H1 (cell line): ENCODE results near the gene STH. TPM values are rescaled to one million over a fixed set of nuclear protein-coding genes. Genes with fewer than 3 reads are reported as not detected.

Experiments used
- CTCF ChIA-PET: fragments of 300-600 bp; sonication (Branson Sonifier 250); formaldehyde crosslinking; loops from one replicate; lab custom pipeline; 2021; ENCODE audit not compliant: partially characterized antibody; lab: Charles Lee
- POLR2A ChIA-PET: fragments of 300-600 bp; sonication (Branson Sonifier 250); formaldehyde crosslinking; loops from one replicate; lab custom pipeline; 2021; ENCODE audit warnings: inconsistent platforms; ENCODE audit not compliant: partially characterized antibody; lab: Charles Lee
- DNase-seq, 2 experiments: peaks; one replicate each; pipeline versions ENCODE4 v3.0.0 to v3.0.0-alpha.2; 2010 to 2022; ENCODE audit warnings: low spot score in 2 of 2, low read depth in 1 of 2, mixed read lengths in 1 of 2
- FAIRE-seq: peaks from 2 replicates; lab custom pipeline; 2011; peaks lifted over from hg19 to GRCh38; lab: Jason Lieb, UNC
- H2AFZ ChIP-seq: 2 replicates; pipeline ENCODE4 v1.8.1; 2012; ENCODE audit warnings: low read length, inconsistent platforms
- H2AK5ac ChIP-seq: 2 replicates; pipeline ENCODE4 v1.6.1; 2013; ENCODE audit warnings: low read depth, low read length
- H2BK120ac ChIP-seq: replicated peaks from 2 replicates; pipeline ENCODE3; 2013; ENCODE audit warnings: low read depth, low read length, inconsistent platforms
- H2BK12ac ChIP-seq: 2 replicates; pipeline ENCODE4 v1.6.1; 2013; ENCODE audit warnings: low read depth, low read length
- H2BK15ac ChIP-seq: 2 replicates; pipeline ENCODE4 v1.6.1; 2013; ENCODE audit warnings: low read length
- H2BK20ac ChIP-seq: 2 replicates; pipeline ENCODE4 v1.6.1; 2013; ENCODE audit warnings: low read length
- H2BK5ac ChIP-seq: 2 replicates; pipeline ENCODE4 v1.6.1; 2013; ENCODE audit warnings: low read depth, low read length
- H3K14ac ChIP-seq: 2 replicates; pipeline ENCODE4 v1.6.1; 2013; ENCODE audit warnings: inconsistent platforms; ENCODE audit not compliant: insufficient read length
- H3K18ac ChIP-seq: 2 replicates; pipeline ENCODE4 v1.6.1; 2013; ENCODE audit warnings: low read length; ENCODE audit errors: extremely low read depth
- H3K23ac ChIP-seq: 2 replicates; pipeline ENCODE4 v1.6.1; 2013; ENCODE audit warnings: inconsistent platforms; ENCODE audit not compliant: insufficient read length
- H3K23me2 ChIP-seq: 2 replicates; pipeline ENCODE4 v1.6.1; 2013; ENCODE audit warnings: low read depth, low read length
- H3K27ac ChIP-seq: 2 replicates; pipeline ENCODE4 v1.6.1; 2011; ENCODE audit warnings: low read depth, low read length, inconsistent platforms
- H3K27me3 ChIP-seq, 4 experiments: replicated peaks in 1 of 4; 1 replicate in 1 of 4; 2 replicates in 3 of 4; pipeline versions ENCODE4 v1.6.1 to v1.8.1; 2011 to 2013; ENCODE audit warnings: low read length in 3 of 4, mild to moderate bottlenecking in 3 of 4, inconsistent platforms in 2 of 4, mixed read lengths in 2 of 4, moderate library complexity in 1 of 4; ENCODE audit not compliant: control insufficient read depth in 3 of 4, insufficient read depth in 3 of 4; ENCODE audit errors: extremely low read depth in 1 of 4
- H3K36me3 ChIP-seq, 4 experiments: 2 replicates each; pipeline versions ENCODE4 v1.6.1 to v1.8.1; 2011 to 2013; ENCODE audit warnings: mild to moderate bottlenecking in 4 of 4, low read length in 3 of 4, moderate library complexity in 2 of 4, control low read depth in 1 of 4, inconsistent platforms in 1 of 4; ENCODE audit not compliant: insufficient read depth in 4 of 4, control insufficient read depth in 2 of 4
- H3K4ac ChIP-seq: replicated peaks from 2 replicates; pipeline ENCODE3; 2013; ENCODE audit warnings: low read length, low read depth, mixed read lengths, inconsistent platforms; ENCODE audit not compliant: insufficient read length
- H3K4me1 ChIP-seq, 4 experiments: replicated peaks in 1 of 4; 1 replicate in 1 of 4; 2 replicates in 3 of 4; pipeline versions ENCODE4 v1.6.1 to v1.8.1; 2011 to 2013; ENCODE audit warnings: low read length in 3 of 4, inconsistent platforms in 2 of 4, mixed read lengths in 1 of 4; ENCODE audit not compliant: insufficient read depth in 4 of 4, control insufficient read depth in 3 of 4
- H3K4me2 ChIP-seq, 2 experiments: 2 replicates each; pipeline versions ENCODE4 v1.6.1 to v1.8.1; 2011 to 2013; ENCODE audit warnings: low read depth in 2 of 2, low read length in 2 of 2, control low read depth in 1 of 2, inconsistent platforms in 1 of 2, mild to moderate bottlenecking in 1 of 2; ENCODE audit not compliant: insufficient read depth in 1 of 2
- H3K4me3 ChIP-seq, 4 experiments: fragments of 200-600, 300-600 bp in 1 of 4; sonication (generic), shearing (Covaris generic), sonication (Bioruptor Twin) in 1 of 4; 2 replicates each; pipeline versions ENCODE4 v1.5.1 to v1.8.1; 2011 to 2016; ENCODE audit warnings: low read length in 4 of 4, low read depth in 3 of 4, control low read depth in 2 of 4, inconsistent platforms in 2 of 4, mild to moderate bottlenecking in 2 of 4, mixed read lengths in 1 of 4, moderate library complexity in 1 of 4; ENCODE audit not compliant: insufficient read depth in 2 of 4; ENCODE audit errors: extremely low read depth in 1 of 4
- H3K56ac ChIP-seq: replicated peaks from 2 replicates; pipeline ENCODE3; 2013; ENCODE audit warnings: low read depth, mild to moderate bottlenecking, mixed read lengths, low read length, inconsistent platforms; ENCODE audit not compliant: insufficient read length
- H3K79me1 ChIP-seq: 2 replicates; pipeline ENCODE4 v1.6.1; 2013; ENCODE audit warnings: low read depth, low read length, control low read depth
- H3K79me2 ChIP-seq, 2 experiments: 2 replicates each; pipeline versions ENCODE4 v1.6.1 to v1.8.1; 2012 to 2013; ENCODE audit warnings: low read length in 2 of 2, mild to moderate bottlenecking in 2 of 2, inconsistent platforms in 1 of 2; ENCODE audit not compliant: insufficient read depth in 2 of 2, control insufficient read depth in 1 of 2
- H3K9ac ChIP-seq, 4 experiments: replicated peaks in 1 of 4; 1 replicate in 1 of 4; 2 replicates in 3 of 4; pipeline versions ENCODE4 v1.6.1 to v1.8.1; 2011 to 2013; ENCODE audit warnings: low read depth in 3 of 4, low read length in 3 of 4, control low read depth in 2 of 4, mild to moderate bottlenecking in 2 of 4, moderate library complexity in 2 of 4, inconsistent platforms in 1 of 4; ENCODE audit errors: extremely low read depth in 1 of 4
- H3K9me3 ChIP-seq, 2 experiments: 2 replicates each; pipeline versions ENCODE4 v1.6.1 to v1.8.1; 2012 to 2013; ENCODE audit warnings: mild to moderate bottlenecking in 2 of 2, moderate library complexity in 2 of 2, control low read depth in 1 of 2, inconsistent platforms in 1 of 2, low read depth in 1 of 2, low read length in 1 of 2, mixed read lengths in 1 of 2; ENCODE audit not compliant: insufficient read depth in 2 of 2
- H4K20me1 ChIP-seq, 2 experiments: replicated peaks in 1 of 2; 2 replicates each; pipeline versions ENCODE3 to v1.8.1; 2011 to 2013; ENCODE audit warnings: inconsistent platforms in 2 of 2, low read length in 2 of 2, mild to moderate bottlenecking in 1 of 2; ENCODE audit not compliant: insufficient read depth in 2 of 2, control insufficient read depth in 1 of 2
- H4K5ac ChIP-seq: 2 replicates; pipeline ENCODE4 v1.6.1; 2013; ENCODE audit warnings: low read length, low read depth, mixed read lengths, inconsistent platforms; ENCODE audit not compliant: insufficient read length
- H4K8ac ChIP-seq: 2 replicates; pipeline ENCODE4 v1.8.0; 2013; ENCODE audit warnings: mild to moderate bottlenecking, moderate library complexity, low read length, inconsistent platforms; ENCODE audit not compliant: insufficient read depth; ENCODE audit errors: extremely low read depth
- H4K91ac ChIP-seq: replicated peaks from 2 replicates; pipeline ENCODE3; 2013; ENCODE audit warnings: low read length, mixed read lengths, inconsistent platforms; ENCODE audit not compliant: insufficient read length
- BRCA1 ChIP-seq: IDR thresholded peaks from 2 replicates; pipeline ENCODE4 v1.6.1; 2012; ENCODE audit warnings: low read depth, low read length, improper control_type of control experiment
- CBX8 ChIP-seq: fragments of 300-800, 300-1000 bp; sonication (generic); IDR thresholded peaks from 2 replicates; pipeline ENCODE4 v1.7.1; 2016; ENCODE audit warnings: low read depth, low read length, borderline replicate concordance
- CEBPB ChIP-seq: IDR thresholded peaks from 2 replicates; pipeline ENCODE4 v1.6.1; 2012; ENCODE audit warnings: low read depth, low read length
- CREB1 ChIP-seq: IDR thresholded peaks from 2 replicates; pipeline ENCODE4 v1.6.1; 2012; ENCODE audit warnings: inconsistent platforms
- JUN ChIP-seq: IDR thresholded peaks from 2 replicates; pipeline ENCODE4 v1.6.1; 2011; ENCODE audit warnings: low read depth, mild to moderate bottlenecking, improper control_type of control experiment, low read length
- KDM4A ChIP-seq: IDR thresholded peaks from one replicate; pipeline ENCODE4 v1.7.1; 2012; ENCODE audit warnings: low read depth, mild to moderate bottlenecking, moderate library complexity, low read length, inconsistent platforms; ENCODE audit not compliant: severe bottlenecking
- POLR2A ChIP-seq, 2 experiments: IDR thresholded peaks; 1 replicate in 1 of 2; 2 replicates in 1 of 2; pipeline ENCODE4 v1.6.1; 2011; ENCODE audit warnings: low read depth in 2 of 2, low read length in 2 of 2, mild to moderate bottlenecking in 2 of 2; ENCODE audit errors: control extremely low read depth in 1 of 2
- POLR2AphosphoS5 ChIP-seq: IDR thresholded peaks from 2 replicates; pipeline ENCODE4 v1.6.1; 2011; ENCODE audit warnings: low read depth, low read length
- RBBP5 ChIP-seq: IDR thresholded peaks from 2 replicates; pipeline ENCODE4 v1.7.1; 2012; ENCODE audit warnings: low read depth, mild to moderate bottlenecking, inconsistent platforms, low read length, moderate library complexity, borderline replicate concordance
- RXRA ChIP-seq: IDR thresholded peaks from 2 replicates; pipeline ENCODE4 v1.6.1; 2011; ENCODE audit warnings: low read depth, mild to moderate bottlenecking, low read length, moderate library complexity; ENCODE audit not compliant: insufficient read depth
- SIN3A ChIP-seq, 2 experiments: IDR thresholded peaks in 1 of 2; conservative IDR thresholded peaks in 1 of 2; 2 replicates each; pipeline ENCODE4 v1.6.1; 2011 to 2012; ENCODE audit warnings: low read length in 2 of 2, improper control_type of control experiment in 1 of 2, low read depth in 1 of 2, mild to moderate bottlenecking in 1 of 2
- TAF7 ChIP-seq: optimal IDR thresholded peaks from 2 replicates; pipeline ENCODE3; 2011; ENCODE audit warnings: low read depth, mild to moderate bottlenecking, inconsistent platforms, low read length, moderate library complexity, borderline replicate concordance
- TBP ChIP-seq: IDR thresholded peaks from 2 replicates; pipeline ENCODE4 v1.6.1; 2011; ENCODE audit warnings: low read depth, low read length, improper control_type of control experiment
- TEAD4 ChIP-seq: IDR thresholded peaks from 2 replicates; pipeline ENCODE4 v1.6.1; 2012; ENCODE audit warnings: low read depth, low read length, inconsistent platforms, mixed read lengths
- WGBS, 2 experiments: shearing (Covaris generic) in 1 of 2; methylation state at CpG; one replicate each; pipeline versions ENCODE4 v1.1.6 to v1.1.7; 2013 to 2015; ENCODE audit warnings: low lambda C conversion rate in 2 of 2, mixed read lengths in 2 of 2, inconsistent platforms in 1 of 2, low coverage in 1 of 2, missing lambda C conversion rate in 1 of 2; ENCODE audit not compliant: insufficient replicate concordance in 2 of 2, insufficient coverage in 1 of 2, insufficient read length in 1 of 2; ENCODE audit errors: extremely low coverage in 1 of 2, missing lambda C conversion rate in 1 of 2; 5-methylcytosine and 5-hydroxymethylcytosine counted together
- polyA plus RNA-seq, 7 experiments: library from polyadenylated mRNA; depleted of rRNA in 3 of 7; stranded (reverse) in 5 of 7; unstranded in 2 of 7; fragments of >200 nt in 5 of 7; fragments of 200-250 nt in 2 of 7; gene quantifications; 1 replicate in 5 of 7; 2 replicates in 1 of 7; 4 replicates in 1 of 7; pipeline versions ENCODE4 v1.2.1 to v1.2.3, GENCODE V29; 2011 to 2013; ENCODE audit warnings: missing spikeins in 2 of 7, mixed read lengths in 2 of 7
- total RNA-seq: library from RNA; stranded (reverse); fragmentation: NEBNext Ultra II Directional; extraction: Animal tissue kit (Norgen Biotek cat#: 25700); gene quantifications from 2 replicates; pipeline ENCODE4 v1.2.1, GENCODE V29; 2021
- TF ChIP-seq, protein P1 (sequence below): IDR thresholded peaks from 2 replicates; pipeline ENCODE4 v1.6.1; 2011; ENCODE audit warnings: low read length, improper control_type of control experiment

STH gene
- total and polyA plus RNA-seq, 2 of the 8 experiments (the other 6 are each of a cell fraction or from before 2014, with no cell fraction given) = not detected

DNA sequence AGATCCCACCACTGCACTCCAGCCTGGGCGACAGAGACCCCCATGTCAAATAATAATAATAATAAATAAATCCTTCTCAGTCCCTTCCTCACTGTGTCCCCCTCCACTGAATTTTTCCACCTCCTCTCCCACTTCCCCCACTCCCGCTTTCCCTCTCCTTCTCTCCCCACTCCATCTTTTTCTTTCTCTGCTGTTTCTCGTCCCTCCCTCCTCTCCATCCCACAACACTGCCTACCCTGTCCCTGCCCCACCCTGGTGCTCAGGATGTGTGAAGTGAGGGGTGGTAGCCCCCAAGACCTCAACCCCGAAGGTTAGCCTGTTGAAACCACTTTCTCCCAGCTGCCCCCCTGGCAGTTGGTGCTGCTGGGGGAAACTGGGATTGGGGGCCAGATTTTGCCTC, 34.4 kb upstream of the STH start:
- Histone ChIP-seq H4K5ac (no peak overlapping the region), H3K4me3 (no peak overlapping the region), H3K4me2 (no peak overlapping the region), H4K91ac (no peak overlapping the region), H3K27ac (no peak overlapping the region), H3K14ac (no peak overlapping the region), H2BK120ac (no peak overlapping the region), H4K20me1 (no peaks in the 10 kb centered on the region), H4K8ac (no peak overlapping the region)
- DNase-seq = no peak
- TF ChIP-seq RBBP5 = no peak
- TF ChIP-seq CBX8 = no peak
- TF ChIP-seq CREB1 = no peak
- no peak for TF ChIP-seq KDM4A
- no peak for TF ChIP-seq TEAD4
- TF ChIP-seq TAF7 = no peak
- no peak for TF ChIP-seq JUN
- no peak for TF ChIP-seq TBP
- TF ChIP-seq, protein P1, sequence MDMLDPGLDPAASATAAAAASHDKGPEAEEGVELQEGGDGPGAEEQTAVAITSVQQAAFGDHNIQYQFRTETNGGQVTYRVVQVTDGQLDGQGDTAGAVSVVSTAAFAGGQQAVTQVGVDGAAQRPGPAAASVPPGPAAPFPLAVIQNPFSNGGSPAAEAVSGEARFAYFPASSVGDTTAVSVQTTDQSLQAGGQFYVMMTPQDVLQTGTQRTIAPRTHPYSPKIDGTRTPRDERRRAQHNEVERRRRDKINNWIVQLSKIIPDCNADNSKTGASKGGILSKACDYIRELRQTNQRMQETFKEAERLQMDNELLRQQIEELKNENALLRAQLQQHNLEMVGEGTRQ = no peak
- no peak for TF ChIP-seq SIN3A (conservative IDR thresholded peaks at IDR 0.05 in 1 of 2, IDR thresholded peaks at IDR 0.05 in 1 of 2; ENCODE audit: low read depth in 1 of 2, low read length in 2 of 2)
- no peak for TF ChIP-seq BRCA1
- no peak for TF ChIP-seq POLR2AphosphoS5
- TF ChIP-seq RXRA = no peak
- TF ChIP-seq CEBPB = no peak
- TF ChIP-seq POLR2A (IDR thresholded peaks at IDR 0.05; ENCODE audit: control extremely low read depth in 1 of 2, low read depth in 2 of 2, low read length in 2 of 2) = no peak
- TF ChIP-seq, all 59 proteins: peak for 0
- ChIA-PET POLR2A (no interaction called here), CTCF (interaction anchor here (1.0 kb wide), 1 partner anchor 243 kb away, joined by 5 read pairs; no protein-coding TSS in a partner anchor)
- Histone ChIP-seq H3K27me3 (peaks cover 0 to 2% (median 0%) of the 10 kb centered on the region in 4 experiments; a peak in 1 of 7 replicates), H2BK12ac (no peak overlapping the region), H3K56ac (no peak overlapping the region), H3K9ac (no peak overlapping the region), H3K23me2 (peaks cover 5% of the 10 kb centered on the region; the same call in 1 of the 2 replicates), H3K36me3 (no peaks in the 10 kb centered on the region), H2BK20ac (no peak overlapping the region), H3K18ac (no peak overlapping the region), H3K4ac (no peak overlapping the region), H2BK5ac (no peak overlapping the region), H2AK5ac (no peak overlapping the region), H3K9me3 (no peaks in the 10 kb centered on the region), H3K79me2 (no peaks in the 10 kb centered on the region), H2AFZ (no peak overlapping the region), H3K4me1 (no peaks in the 10 kb centered on the region), H3K79me1 (no peaks in the 10 kb centered on the region), H3K23ac (no peak overlapping the region), H2BK15ac (no peak overlapping the region)
- 88 to 100% methylated on average over 1 to 4 of the region's 4 CpGs for WGBS, 2 experiments
- no peak for FAIRE-seq
